ENCODE measurements around the gene ATXN1.

The ATXN1 gene

DNA sequence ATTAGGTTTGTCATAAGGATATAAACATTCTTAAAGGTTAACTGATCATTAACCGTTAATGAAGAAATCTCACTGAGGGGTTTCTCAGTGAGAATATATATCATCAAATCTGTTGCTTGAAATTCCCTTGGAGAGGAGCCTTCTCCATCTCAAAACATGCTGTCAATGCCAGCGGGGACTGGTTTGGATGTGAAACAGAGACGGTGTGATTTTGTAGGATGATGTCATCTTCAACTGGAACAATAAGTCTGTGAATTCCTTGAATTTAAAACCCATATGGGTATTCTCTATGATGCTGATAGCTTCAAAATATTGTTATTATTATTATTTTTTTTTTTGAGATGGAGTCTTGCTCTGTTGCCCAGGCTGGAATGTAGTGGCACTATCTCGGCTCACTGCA, 447.0 kb downstream of the ATXN1 start:
- no peak overlapping the region for H3K4me3 ChIP-seq (ENCODE audit: low read depth, low read length)
- TF ChIP-seq, protein P1, sequence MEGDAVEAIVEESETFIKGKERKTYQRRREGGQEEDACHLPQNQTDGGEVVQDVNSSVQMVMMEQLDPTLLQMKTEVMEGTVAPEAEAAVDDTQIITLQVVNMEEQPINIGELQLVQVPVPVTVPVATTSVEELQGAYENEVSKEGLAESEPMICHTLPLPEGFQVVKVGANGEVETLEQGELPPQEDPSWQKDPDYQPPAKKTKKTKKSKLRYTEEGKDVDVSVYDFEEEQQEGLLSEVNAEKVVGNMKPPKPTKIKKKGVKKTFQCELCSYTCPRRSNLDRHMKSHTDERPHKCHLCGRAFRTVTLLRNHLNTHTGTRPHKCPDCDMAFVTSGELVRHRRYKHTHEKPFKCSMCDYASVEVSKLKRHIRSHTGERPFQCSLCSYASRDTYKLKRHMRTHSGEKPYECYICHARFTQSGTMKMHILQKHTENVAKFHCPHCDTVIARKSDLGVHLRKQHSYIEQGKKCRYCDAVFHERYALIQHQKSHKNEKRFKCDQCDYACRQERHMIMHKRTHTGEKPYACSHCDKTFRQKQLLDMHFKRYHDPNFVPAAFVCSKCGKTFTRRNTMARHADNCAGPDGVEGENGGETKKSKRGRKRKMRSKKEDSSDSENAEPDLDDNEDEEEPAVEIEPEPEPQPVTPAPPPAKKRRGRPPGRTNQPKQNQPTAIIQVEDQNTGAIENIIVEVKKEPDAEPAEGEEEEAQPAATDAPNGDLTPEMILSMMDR (IDR thresholded peaks at IDR 0.05; ENCODE audit: borderline replicate concordance, insufficient read depth, low read depth, low read length): no peak

DNA sequence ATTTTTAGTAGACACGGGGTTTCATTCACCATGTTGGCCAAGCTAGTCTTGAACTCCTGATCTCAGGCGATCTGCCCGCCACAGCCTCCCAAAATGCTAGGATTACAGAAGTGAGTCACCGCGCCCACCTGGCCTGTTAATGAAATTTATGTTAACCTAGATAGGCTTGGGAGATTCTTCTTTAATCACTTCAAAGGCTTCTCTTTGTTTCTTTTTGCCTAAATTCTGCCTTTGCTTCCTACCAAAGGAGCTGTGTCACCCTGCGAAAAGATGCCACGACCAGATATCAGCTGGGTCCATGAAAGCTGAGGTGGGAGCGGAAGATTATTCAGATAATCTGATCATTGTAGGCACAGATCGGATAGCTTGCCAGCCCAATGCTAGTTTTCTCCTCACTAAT, 447.5 kb downstream of the ATXN1 start:
- H3K4me3 ChIP-seq (ENCODE audit: low read depth, low read length): no peak overlapping the region
- TF ChIP-seq, protein P1 (IDR thresholded peaks at IDR 0.05; ENCODE audit: borderline replicate concordance, insufficient read depth, low read depth, low read length): no peak

DNA sequence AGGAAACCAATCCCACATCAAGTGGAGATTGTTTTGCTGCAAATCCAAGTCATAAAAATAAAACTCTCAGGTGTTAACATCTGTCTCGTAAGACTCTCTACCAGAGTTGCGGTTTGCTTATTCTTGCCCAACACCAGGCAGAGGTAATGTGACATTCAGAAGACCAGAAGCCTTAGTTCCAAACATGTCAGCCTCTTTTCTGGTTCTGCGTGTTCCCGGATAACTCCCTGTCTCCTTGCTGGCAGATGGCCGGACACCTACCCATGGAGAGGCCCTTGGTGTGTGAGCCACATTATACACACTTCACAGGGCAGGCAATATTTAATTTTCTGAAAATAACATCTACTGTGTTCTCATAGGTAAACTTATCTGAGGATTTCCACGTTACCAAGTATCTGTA, 449.5 kb downstream of the ATXN1 start:
- TF ChIP-seq, protein P1 (IDR thresholded peaks at IDR 0.05; ENCODE audit: borderline replicate concordance, insufficient read depth, low read depth, low read length): no peak
- H3K4me3 ChIP-seq (ENCODE audit: low read depth, low read length): no peak overlapping the region

DNA sequence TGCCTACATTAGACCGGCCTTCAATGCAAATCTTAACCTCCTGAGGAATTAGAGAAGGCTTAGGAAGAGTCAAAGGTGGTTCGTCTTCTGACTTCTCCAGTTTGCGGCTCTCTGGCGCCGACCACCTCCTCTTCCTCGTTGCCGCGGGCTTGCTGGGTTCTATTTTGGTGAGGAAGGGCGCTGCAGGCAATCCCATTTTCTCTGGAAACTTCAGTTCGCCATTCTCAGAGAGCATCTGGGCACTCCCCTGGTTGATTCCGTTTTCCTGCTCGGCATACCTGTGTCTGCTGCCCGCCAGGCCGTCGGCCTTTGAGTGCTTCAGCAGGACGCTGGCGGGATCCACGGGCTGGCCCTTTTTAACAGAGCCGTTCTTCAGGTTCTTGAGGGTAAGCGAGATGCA, 454.9 kb downstream of the ATXN1 start:
- H3K4me3 ChIP-seq (ENCODE audit: low read depth, low read length): no peak overlapping the region
- TF ChIP-seq, protein P1 (IDR thresholded peaks at IDR 0.05; ENCODE audit: borderline replicate concordance, insufficient read depth, low read depth, low read length): no peak

DNA sequence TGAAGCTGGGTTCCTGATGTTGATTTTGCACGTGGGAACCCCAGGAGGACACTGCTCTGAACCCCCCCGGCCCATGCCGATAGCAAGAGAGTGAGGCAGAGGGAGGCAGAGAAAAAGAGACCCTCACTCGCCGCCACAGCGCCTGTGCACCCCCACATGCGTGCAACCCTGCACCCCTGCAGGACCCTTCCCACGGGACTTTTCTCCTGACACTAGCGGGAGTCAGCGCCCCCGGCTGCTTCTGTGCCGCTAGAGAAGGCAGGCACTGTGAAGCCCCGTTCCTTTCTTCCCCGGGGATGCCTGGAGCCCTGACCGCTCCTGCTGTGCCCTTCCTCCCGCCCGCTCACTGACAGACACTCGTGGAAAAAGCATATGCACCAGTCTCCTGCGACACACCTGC, 455.5 kb downstream of the ATXN1 start:
- H3K4me3 ChIP-seq (ENCODE audit: low read depth, low read length): peak overlapping the region; percentile 42
- TF ChIP-seq, protein P1 (IDR thresholded peaks at IDR 0.05; ENCODE audit: borderline replicate concordance, insufficient read depth, low read depth, low read length): no peak

DNA sequence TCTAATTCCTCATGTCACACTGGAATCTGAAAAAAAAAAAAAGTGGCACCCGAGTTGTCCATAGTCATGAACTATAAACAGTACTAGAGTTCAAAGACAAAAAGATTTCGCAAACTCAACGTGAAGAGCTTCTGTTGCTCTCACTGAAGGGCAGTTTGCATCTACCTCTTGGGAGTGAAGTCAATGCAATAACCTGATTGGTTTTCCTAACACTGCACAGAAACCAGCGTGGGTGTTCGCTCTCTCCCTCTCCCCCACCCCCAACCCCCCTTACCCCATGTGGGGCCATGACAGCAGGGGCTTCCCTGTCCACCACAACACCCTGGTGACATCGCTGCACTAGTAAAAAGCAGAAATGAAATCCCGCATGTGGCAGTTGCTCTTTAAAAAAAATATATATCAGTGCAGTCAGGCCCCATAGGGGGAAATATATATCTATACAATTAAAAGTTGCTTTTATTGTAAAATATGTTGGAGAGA, 456.0 kb downstream of the ATXN1 start:
- H3K4me3 ChIP-seq (ENCODE audit: low read depth, low read length): no peak overlapping the region
- TF ChIP-seq, protein P1 (IDR thresholded peaks at IDR 0.05; ENCODE audit: borderline replicate concordance, insufficient read depth, low read depth, low read length): no peak

DNA sequence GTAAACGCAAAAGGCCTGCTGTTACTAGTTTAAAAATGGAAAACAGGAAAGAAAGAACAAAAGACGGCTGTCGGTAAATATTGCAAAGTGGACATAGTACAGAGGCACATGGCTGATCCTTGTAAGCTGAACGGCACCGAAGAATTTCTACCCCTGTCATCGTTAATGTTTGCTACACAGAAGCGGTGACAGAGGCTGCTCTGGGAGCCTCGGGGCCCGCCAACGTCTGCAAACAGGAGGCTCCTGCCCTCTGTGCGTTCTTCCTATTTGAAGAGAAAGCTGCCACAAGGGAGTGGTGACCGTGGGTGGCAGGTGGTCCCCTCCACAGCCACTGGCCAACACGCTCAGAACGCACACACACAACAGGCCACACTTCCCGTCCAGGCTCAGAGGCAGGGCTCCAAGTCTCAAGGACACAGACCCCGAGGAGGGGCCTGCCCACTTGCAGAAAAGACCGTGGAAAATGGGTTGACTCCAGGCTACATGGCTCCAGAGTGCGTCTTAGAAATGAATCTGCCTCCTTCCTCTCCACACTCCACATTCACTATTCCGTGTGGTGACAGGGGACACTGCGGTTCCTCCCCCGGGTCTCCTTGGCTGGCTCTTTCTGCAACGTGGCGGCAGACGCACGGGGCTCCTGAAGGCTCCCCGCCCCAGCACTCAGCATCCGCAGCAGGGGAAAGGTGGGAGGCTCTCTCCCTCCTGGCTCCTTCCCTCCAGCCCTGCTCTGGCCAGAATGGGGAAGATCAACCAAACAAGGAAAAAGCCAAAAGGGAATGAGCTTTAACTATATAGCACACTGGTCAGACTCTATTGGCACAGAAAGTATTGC, 458.3 kb downstream of the ATXN1 start:
- H3K4me3 ChIP-seq (ENCODE audit: low read depth, low read length): no peak overlapping the region
- TF ChIP-seq, protein P1 (IDR thresholded peaks at IDR 0.05; ENCODE audit: borderline replicate concordance, insufficient read depth, low read depth, low read length): no peak

All from GM12875 (cell line).